ENCODE results near the gene SHMT2. TPM values are rescaled to one million over a fixed set of nuclear protein-coding genes. Genes with fewer than 3 reads are reported as not detected.

The SHMT2 gene
- total and polyA plus RNA-seq, 9 of the 15 experiments (the other 6 are each of a cell fraction or from before 2014, with no cell fraction given) = 46.1 to 319 (median 115) TPM

DNA sequence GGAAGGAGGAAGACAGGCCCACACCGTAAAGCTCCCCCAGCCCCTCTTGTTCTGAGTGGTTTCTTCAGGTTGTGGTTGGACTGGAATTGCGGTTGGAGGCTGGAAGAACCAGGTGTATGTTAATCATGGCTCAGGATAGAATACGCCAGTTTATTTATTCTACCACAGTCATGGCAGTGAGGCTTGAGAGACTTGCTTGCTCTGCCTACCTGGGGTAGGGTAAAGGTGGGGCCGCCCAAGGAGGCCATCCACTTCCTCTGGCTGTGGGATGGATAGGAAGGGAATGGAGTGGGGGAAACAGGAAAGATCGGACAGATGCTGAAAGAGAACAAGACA is 8.1 kb downstream of the SHMT2 start:
- 60% methylated on average over 5 of the region's 5 CpGs for WGBS (ENCODE audit: insufficient coverage, low coverage, missing lambda C conversion rate)
- FAIRE-seq (no peak), ATAC-seq (no peak), DNase-seq (ENCODE audit: extremely low read depth in 1 of 4, low spot score in 3 of 4) (no peak)
- Histone ChIP-seq H3K4me1 (replicated peaks in 1 of 2; ENCODE audit: control insufficient read depth in 2 of 2, insufficient read depth in 2 of 2, low read length in 2 of 2) (peaks cover 42 to 83% of the 10 kb centered on the region in 2 experiments), H3K9me1 (ENCODE audit: control insufficient read depth, insufficient read depth, low read length) (peaks cover 2% of the 10 kb centered on the region), H3K4me3 (no peak overlapping the region), H3K79me2 (ENCODE audit: control insufficient read depth, insufficient read depth, low read length) (no peaks in the 10 kb centered on the region), H4K20me1 (replicated peaks; ENCODE audit: control insufficient read depth, insufficient read depth, low read length) (peaks cover 8% of the 10 kb centered on the region), H3K36me3 (ENCODE audit: control insufficient read depth, insufficient read depth, low read length) (peaks cover 33% of the 10 kb centered on the region; the same call in 2 of the 3 replicates), H3K27me3 (ENCODE audit: control insufficient read depth in 2 of 2, insufficient read depth in 2 of 2, low read length in 2 of 2) (peaks cover 2 to 23% of the 10 kb centered on the region in 2 experiments; a peak in 3 of 5 replicates), H3K9ac (ENCODE audit: insufficient read depth in 1 of 2, low read depth in 2 of 2, low read length in 2 of 2) (no peak overlapping the region; a peak in 1 of 4 replicates), H3K4me2 (ENCODE audit: insufficient read depth, low read length) (peak overlapping the region; percentile 84; the same call in 1 of the 2 replicates), H3K9me3 (replicated peaks; ENCODE audit: control insufficient read depth, insufficient read depth, low read depth, low read length) (no peaks in the 10 kb centered on the region), H3K27ac (ENCODE audit: extremely low read depth, low read depth, low read length) (no peak overlapping the region), H2AFZ (ENCODE audit: low read depth, low read length) (no peak overlapping the region)
- intact Hi-C loops (cut with micrococcal nuclease) = no loop called here
- ChIA-PET CTCF (ENCODE audit: low intra/inter-chr PET ratio) (interaction anchor here (6.6 kb wide), 1 partner anchor 24 kb away, joined by 186 read pairs; the partner anchor contains the start of gene NXPH4), POLR2A (interaction anchor here (0.6 to 4.7 kb wide), 4 partner anchors 8 to 257 kb away, joined by 3 to 33 read pairs (median 8); partner anchors contain the start of gene SHMT2)
- BruUV-seq (replicated peaks) = no TSS peak
- no peak for TF ChIP-seq SREBF2 (CRISPR knock-in tag; IDR thresholded peaks at IDR 0.05)
- TF ChIP-seq, protein P1, sequence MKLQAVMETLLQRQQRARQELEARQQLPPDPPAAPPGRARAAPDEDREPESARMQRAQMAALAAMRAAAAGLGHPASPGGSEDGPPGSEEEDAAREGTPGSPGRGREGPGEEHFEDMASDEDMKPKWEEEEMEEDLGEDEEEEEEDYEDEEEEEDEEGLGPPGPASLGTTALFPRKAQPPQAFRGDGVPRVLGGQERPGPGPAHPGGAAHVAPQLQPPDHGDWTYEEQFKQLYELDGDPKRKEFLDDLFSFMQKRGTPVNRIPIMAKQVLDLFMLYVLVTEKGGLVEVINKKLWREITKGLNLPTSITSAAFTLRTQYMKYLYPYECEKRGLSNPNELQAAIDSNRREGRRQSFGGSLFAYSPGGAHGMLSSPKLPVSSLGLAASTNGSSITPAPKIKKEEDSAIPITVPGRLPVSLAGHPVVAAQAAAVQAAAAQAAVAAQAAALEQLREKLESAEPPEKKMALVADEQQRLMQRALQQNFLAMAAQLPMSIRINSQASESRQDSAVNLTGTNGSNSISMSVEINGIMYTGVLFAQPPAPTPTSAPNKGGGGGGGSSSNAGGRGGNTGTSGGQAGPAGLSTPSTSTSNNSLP (IDR thresholded peaks at IDR 0.05; ENCODE audit: borderline replicate concordance, low read depth, low read length) = no peak
- no peak for TF ChIP-seq RCOR1 (IDR thresholded peaks at IDR 0.05; ENCODE audit: borderline replicate concordance in 1 of 2, low read depth in 2 of 2, low read length in 2 of 2)
- 0 out of 2 replicates have a peak, but pooled peaks have one; percentile 21 for TF ChIP-seq ZNF263 (CRISPR knock-in tag; IDR thresholded peaks at IDR 0.05; ENCODE audit: borderline replicate concordance)
- TF ChIP-seq ZNF76 (CRISPR knock-in tag; IDR thresholded peaks at IDR 0.05; ENCODE audit: borderline replicate concordance) = no peak
- no peak for TF ChIP-seq FOSL1 (tag; conservative IDR thresholded peaks at IDR 0.05)
- TF ChIP-seq U2AF2 (optimal IDR thresholded peaks at IDR 0.05; ENCODE audit: low read depth, low read length) = no peak
- TF ChIP-seq, protein P2, sequence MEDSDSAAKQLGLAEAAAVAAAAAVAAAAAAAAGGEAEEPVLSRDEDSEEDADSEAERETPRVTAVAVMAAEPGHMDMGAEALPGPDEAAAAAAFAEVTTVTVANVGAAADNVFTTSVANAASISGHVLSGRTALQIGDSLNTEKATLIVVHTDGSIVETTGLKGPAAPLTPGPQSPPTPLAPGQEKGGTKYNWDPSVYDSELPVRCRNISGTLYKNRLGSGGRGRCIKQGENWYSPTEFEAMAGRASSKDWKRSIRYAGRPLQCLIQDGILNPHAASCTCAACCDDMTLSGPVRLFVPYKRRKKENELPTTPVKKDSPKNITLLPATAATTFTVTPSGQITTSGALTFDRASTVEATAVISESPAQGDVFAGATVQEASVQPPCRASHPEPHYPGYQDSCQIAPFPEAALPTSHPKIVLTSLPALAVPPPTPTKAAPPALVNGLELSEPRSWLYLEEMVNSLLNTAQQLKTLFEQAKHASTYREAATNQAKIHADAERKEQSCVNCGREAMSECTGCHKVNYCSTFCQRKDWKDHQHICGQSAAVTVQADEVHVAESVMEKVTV (CRISPR knock-in tag; IDR thresholded peaks at IDR 0.05) = no peak
- in situ Hi-C loops (cut with MboI) = no loop called here

All from K562 (cell line).